ENCODE data around the gene PTPRM. TPM values are rescaled to one million over a fixed set of nuclear protein-coding genes. Genes with fewer than 3 reads are reported as not detected.

Gene PTPRM
- total and polyA plus RNA-seq, 2 of the 8 experiments (the other 6 are each of a cell fraction or from before 2014, with no cell fraction given) = 4.1 to 7.0 TPM

- no peak for TF ChIP-seq CHD2 (IDR thresholded peaks at IDR 0.05; ENCODE audit: low read length)
- TF ChIP-seq, protein P1, sequence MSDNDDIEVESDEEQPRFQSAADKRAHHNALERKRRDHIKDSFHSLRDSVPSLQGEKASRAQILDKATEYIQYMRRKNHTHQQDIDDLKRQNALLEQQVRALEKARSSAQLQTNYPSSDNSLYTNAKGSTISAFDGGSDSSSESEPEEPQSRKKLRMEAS (IDR thresholded peaks at IDR 0.05) = no peak
These were observed 183.8 kb downstream of the PTPRM start (continued) for GRCh38 chr18:7750966-7751365.
